HG02588 (cell line): ENCODE results near the gene ZFP91.
"Not testable (repeated sequence)": the region's sequence is repeated elsewhere in the genome, so short reads cannot be mapped to it uniquely, and the experiment has no call there.

Experiments
- ATAC-seq: cut with Tn5 transposase; IDR thresholded peaks from one replicate; pipeline ENCODE4 v1.9.1; 2021; ENCODE audit warnings: mild to moderate bottlenecking, moderate library complexity; ENCODE audit not compliant: unreplicated experiment

ZFP91 gene

GRCh38 chr11:58578635-58579191, at the start of gene ZFP91:
Gene ZFP91 (plus strand): TSS chr11:58579063. CDS start chr11:58579282, 219 bp downstream.
- peak; percentile 32 for ATAC-seq

- ATAC-seq, result no peak
Measured at GRCh38 chr11:58530236-58530635, 48.6 kb upstream of the ZFP91 start.

GRCh38 chr11:58531865-58532341, 47.0 kb upstream of the ZFP91 start:
- ATAC-seq, result no peak

- no peak for ATAC-seq
Measured at GRCh38 chr11:58546841-58547240, 32.0 kb upstream of the ZFP91 start.

GRCh38 chr11:58549644-58550043, 29.2 kb upstream of the ZFP91 start:
- ATAC-seq, result no peak

GRCh38 chr11:58560842-58561241, 18.0 kb upstream of the ZFP91 start:
- ATAC-seq, result no peak

- no peak for ATAC-seq
Measured at GRCh38 chr11:58561394-58562098, 17.3 kb upstream of the ZFP91 start.

- peak; percentile 73 for ATAC-seq
Measured at GRCh38 chr11:58562375-58562800, 16.5 kb upstream of the ZFP91 start.

GRCh38 chr11:58564231-58564630, 14.6 kb upstream of the ZFP91 start:
- no peak for ATAC-seq

- ATAC-seq, result peak; percentile 88
Measured at GRCh38 chr11:58567889-58568512, 10.9 kb upstream of the ZFP91 start.

- not testable (repeated sequence) for ATAC-seq
Measured at GRCh38 chr11:58572906-58573305, 6.0 kb upstream of the ZFP91 start.

GRCh38 chr11:58573451-58574104, 5.3 kb upstream of the ZFP91 start:
- peak; percentile 12 for ATAC-seq

- no peak for ATAC-seq
Measured at GRCh38 chr11:58574881-58575280, 4.0 kb upstream of the ZFP91 start.

- ATAC-seq, result no peak
Measured at GRCh38 chr11:58575377-58576020, 3.4 kb upstream of the ZFP91 start, which contains the start of gene LPXN. Gene LPXN (minus strand): TSS chr11:58575856. CDS start chr11:58575772, 84 bp downstream.

- no peak for ATAC-seq
Measured at GRCh38 chr11:58576887-58577471, 1.9 kb upstream of the ZFP91 start.

GRCh38 chr11:58577555-58578135, 1.2 kb upstream of the ZFP91 start:
- ATAC-seq, result peak; percentile 50

GRCh38 chr11:58578136-58578634, 678 bp upstream of the ZFP91 start:
- no peak for ATAC-seq

- ATAC-seq, result peak; percentile 35
Measured at GRCh38 chr11:58579192-58580129, 598 bp downstream of the ZFP91 start.

GRCh38 chr11:58580311-58580710, 1.4 kb downstream of the ZFP91 start:
- no peak for ATAC-seq
